K562 (cell line): ENCODE measurements around the gene ZDHHC17. TPM values are rescaled to one million over a fixed set of nuclear protein-coding genes. Genes with fewer than 3 reads are reported as not detected.

ENCODE experiments used
- CEBPB ChIP-seq: fragments of 450-650 bp; IDR thresholded peaks from 2 replicates; pipeline ENCODE4 v1.6.1; 2016; ENCODE audit warnings: missing genetic modification characterization, missing compliant biosample characterization
- CSDE1 ChIP-seq, 2 experiments: fragments of 450-650 bp; IDR thresholded peaks; 2 replicates each; pipeline ENCODE4 v1.6.1; 2016; ENCODE audit warnings: mild to moderate bottlenecking in 1 of 2
- FOXA1 ChIP-seq: fragments of 450-650 bp; IDR thresholded peaks from 2 replicates; pipeline ENCODE4 v1.6.1; 2016; ENCODE audit warnings: mild to moderate bottlenecking, borderline replicate concordance
- MEIS2 ChIP-seq: fragments of 450-650 bp; IDR thresholded peaks from 2 replicates; pipeline ENCODE4 v1.6.1; 2014; ENCODE audit warnings: mild to moderate bottlenecking; ENCODE audit not compliant: partially characterized antibody
- NFE2 ChIP-seq: IDR thresholded peaks from 2 replicates; pipeline ENCODE4 v1.6.1; 2014; ENCODE audit warnings: antibody characterized with exemption, low read depth
- RCOR1 ChIP-seq, 2 experiments: IDR thresholded peaks; 2 replicates each; pipeline ENCODE4 v1.6.1; 2012; ENCODE audit warnings: low read depth in 2 of 2, low read length in 2 of 2, borderline replicate concordance in 1 of 2, improper control_type of control experiment in 1 of 2
- RFX1 ChIP-seq: fragments of 450-650 bp; IDR thresholded peaks from 2 replicates; pipeline ENCODE4 v1.6.1; 2016; ENCODE audit warnings: mild to moderate bottlenecking, moderate library complexity
- SMARCA5 ChIP-seq: fragments of 450-650 bp; IDR thresholded peaks from 2 replicates; pipeline ENCODE4 v1.6.1; 2016
- TCF15 ChIP-seq: fragments of 250-450 bp; sonication (Bioruptor Pico); IDR thresholded peaks from 2 replicates; pipeline ENCODE4 v1.8.0; 2022; ENCODE audit warnings: moderate library complexity, mild to moderate bottlenecking, inconsistent platforms
- YY1 ChIP-seq, 3 experiments: IDR thresholded peaks; 2 replicates each; pipeline ENCODE4 v1.6.1; 2011; ENCODE audit warnings: low read length in 2 of 3, mild to moderate bottlenecking in 2 of 3, moderate library complexity in 2 of 3, borderline replicate concordance in 1 of 3, control low read depth in 1 of 3, low read depth in 1 of 3; ENCODE audit not compliant: insufficient read depth in 3 of 3, insufficient replicate concordance in 2 of 3, control insufficient read depth in 1 of 3, insufficient read length in 1 of 3; ENCODE audit errors: extremely low read depth in 1 of 3
- ZKSCAN1 ChIP-seq: fragments of 150-350 bp; IDR thresholded peaks from 2 replicates; pipeline ENCODE4 v1.6.1; 2016; ENCODE audit warnings: low read depth, low read length
- ZNF408 ChIP-seq: fragments of 250-450 bp; sonication (Bioruptor Pico); IDR thresholded peaks from 2 replicates; pipeline ENCODE4 v1.4.0; 2020; ENCODE audit warnings: low read depth, mild to moderate bottlenecking, moderate library complexity
- ZNF644 ChIP-seq: fragments of 200-800 bp; sonication (Bioruptor generic); IDR thresholded peaks from 2 replicates; pipeline ENCODE4 v1.6.1; 2016; ENCODE audit warnings: low read depth, missing genetic modification characterization, missing compliant biosample characterization
- polyA plus RNA-seq, 8 experiments: library from polyadenylated mRNA; depleted of rRNA in 4 of 8; stranded (reverse) in 5 of 8; unstranded in 3 of 8; fragments of >200 nt; fragmentation: Nextera tagmentation in 2 of 8; fragmentation: Illumina TruSeq in 1 of 8; extraction: Ambion mirVana in 2 of 8; extraction: Trizol in 1 of 8; gene quantifications; 2 replicates each; pipeline versions ENCODE4 v1.2.1 to v1.2.3, GENCODE V29; 2011 to 2014; ENCODE audit warnings: inconsistent platforms in 1 of 8, missing spikeins in 1 of 8
- total RNA-seq, 7 experiments: library from RNA; depleted of rRNA in 6 of 7; stranded (reverse); fragments of >200 nt in 6 of 7; fragmentation: Illumina TruSeq in 2 of 7; extraction: Trizol in 2 of 7; gene quantifications; 2 replicates each; pipeline versions ENCODE4 v1.2.1 to v1.2.3, GENCODE V29; 2011 to 2021; ENCODE audit warnings: low replicate concordance in 1 of 7
- TF ChIP-seq, protein P1 (sequence below): fragments of 450-650 bp; IDR thresholded peaks from 2 replicates; pipeline ENCODE4 v1.6.1; 2016; ENCODE audit warnings: mild to moderate bottlenecking
- TF ChIP-seq, protein P2 (sequence below): fragments of 250-450 bp; sonication (Bioruptor Pico); IDR thresholded peaks from 2 replicates; pipeline ENCODE4 v1.9.0; 2021; ENCODE audit warnings: mild to moderate bottlenecking
- TF ChIP-seq, protein P3 (sequence below): fragments of 250-450 bp; sonication (Bioruptor Pico); IDR thresholded peaks from 2 replicates; pipeline ENCODE4 v1.4.0; 2020
- TF ChIP-seq, protein P4 (sequence below): sonication (generic); formaldehyde crosslinking; IDR thresholded peaks from 2 replicates; pipeline ENCODE4 v1.8.0; 2022; ENCODE audit warnings: mild to moderate bottlenecking, missing genetic modification reagents, borderline replicate concordance
- TF ChIP-seq, protein P5 (sequence below): fragments of 450-650 bp; IDR thresholded peaks from 2 replicates; pipeline ENCODE4 v1.6.1; 2016

Gene ZDHHC17
- total and polyA plus RNA-seq, 9 of the 15 experiments (the other 6 are each of a cell fraction or from before 2014, with no cell fraction given), result 6.7 to 66.0 (median 27.5) TPM

GRCh38 chr12:76804435-76804976 is 40.6 kb downstream of the ZDHHC17 start (continued):
- TF ChIP-seq YY1 (IDR thresholded peaks at IDR 0.05; ENCODE audit: borderline replicate concordance in 1 of 3, control insufficient read depth in 1 of 3, extremely low read depth in 1 of 3, insufficient read depth in 3 of 3, insufficient read length in 1 of 3, insufficient replicate concordance in 2 of 3, low read depth in 1 of 3, low read length in 2 of 3) (no peak), CEBPB (tag) (peak; percentile 81), FOXA1 (no peak), ZNF644 (no peak), ZKSCAN1 (no peak), NFE2 (no peak), TCF15 (no peak), RCOR1 (IDR thresholded peaks at IDR 0.05; ENCODE audit: borderline replicate concordance in 1 of 2, low read depth in 2 of 2, low read length in 2 of 2) (no peak), CSDE1 (IDR thresholded peaks at IDR 0.05) (no peak), MEIS2 (peak; percentile 75), RFX1 (peak; percentile 25; the same call in 1 of the 2 replicates), SMARCA5 (no peak), ZNF408 (CRISPR knock-in tag) (no peak)
- TF ChIP-seq, protein P1, sequence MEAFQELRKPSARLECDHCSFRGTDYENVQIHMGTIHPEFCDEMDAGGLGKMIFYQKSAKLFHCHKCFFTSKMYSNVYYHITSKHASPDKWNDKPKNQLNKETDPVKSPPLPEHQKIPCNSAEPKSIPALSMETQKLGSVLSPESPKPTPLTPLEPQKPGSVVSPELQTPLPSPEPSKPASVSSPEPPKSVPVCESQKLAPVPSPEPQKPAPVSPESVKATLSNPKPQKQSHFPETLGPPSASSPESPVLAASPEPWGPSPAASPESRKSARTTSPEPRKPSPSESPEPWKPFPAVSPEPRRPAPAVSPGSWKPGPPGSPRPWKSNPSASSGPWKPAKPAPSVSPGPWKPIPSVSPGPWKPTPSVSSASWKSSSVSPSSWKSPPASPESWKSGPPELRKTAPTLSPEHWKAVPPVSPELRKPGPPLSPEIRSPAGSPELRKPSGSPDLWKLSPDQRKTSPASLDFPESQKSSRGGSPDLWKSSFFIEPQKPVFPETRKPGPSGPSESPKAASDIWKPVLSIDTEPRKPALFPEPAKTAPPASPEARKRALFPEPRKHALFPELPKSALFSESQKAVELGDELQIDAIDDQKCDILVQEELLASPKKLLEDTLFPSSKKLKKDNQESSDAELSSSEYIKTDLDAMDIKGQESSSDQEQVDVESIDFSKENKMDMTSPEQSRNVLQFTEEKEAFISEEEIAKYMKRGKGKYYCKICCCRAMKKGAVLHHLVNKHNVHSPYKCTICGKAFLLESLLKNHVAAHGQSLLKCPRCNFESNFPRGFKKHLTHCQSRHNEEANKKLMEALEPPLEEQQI, result 0 out of 2 replicates have a peak, but pooled peaks have one; percentile 14
- TF ChIP-seq, protein P2, sequence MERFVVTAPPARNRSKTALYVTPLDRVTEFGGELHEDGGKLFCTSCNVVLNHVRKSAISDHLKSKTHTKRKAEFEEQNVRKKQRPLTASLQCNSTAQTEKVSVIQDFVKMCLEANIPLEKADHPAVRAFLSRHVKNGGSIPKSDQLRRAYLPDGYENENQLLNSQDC (CRISPR knock-in tag), result no peak
- TF ChIP-seq, protein P3, sequence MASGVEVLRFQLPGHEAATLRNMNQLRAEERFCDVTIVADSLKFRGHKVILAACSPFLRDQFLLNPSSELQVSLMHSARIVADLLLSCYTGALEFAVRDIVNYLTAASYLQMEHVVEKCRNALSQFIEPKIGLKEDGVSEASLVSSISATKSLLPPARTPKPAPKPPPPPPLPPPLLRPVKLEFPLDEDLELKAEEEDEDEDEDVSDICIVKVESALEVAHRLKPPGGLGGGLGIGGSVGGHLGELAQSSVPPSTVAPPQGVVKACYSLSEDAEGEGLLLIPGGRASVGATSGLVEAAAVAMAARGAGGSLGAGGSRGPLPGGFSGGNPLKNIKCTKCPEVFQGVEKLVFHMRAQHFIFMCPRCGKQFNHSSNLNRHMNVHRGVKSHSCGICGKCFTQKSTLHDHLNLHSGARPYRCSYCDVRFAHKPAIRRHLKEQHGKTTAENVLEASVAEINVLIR (CRISPR knock-in tag), result no peak
- TF ChIP-seq, protein P4, sequence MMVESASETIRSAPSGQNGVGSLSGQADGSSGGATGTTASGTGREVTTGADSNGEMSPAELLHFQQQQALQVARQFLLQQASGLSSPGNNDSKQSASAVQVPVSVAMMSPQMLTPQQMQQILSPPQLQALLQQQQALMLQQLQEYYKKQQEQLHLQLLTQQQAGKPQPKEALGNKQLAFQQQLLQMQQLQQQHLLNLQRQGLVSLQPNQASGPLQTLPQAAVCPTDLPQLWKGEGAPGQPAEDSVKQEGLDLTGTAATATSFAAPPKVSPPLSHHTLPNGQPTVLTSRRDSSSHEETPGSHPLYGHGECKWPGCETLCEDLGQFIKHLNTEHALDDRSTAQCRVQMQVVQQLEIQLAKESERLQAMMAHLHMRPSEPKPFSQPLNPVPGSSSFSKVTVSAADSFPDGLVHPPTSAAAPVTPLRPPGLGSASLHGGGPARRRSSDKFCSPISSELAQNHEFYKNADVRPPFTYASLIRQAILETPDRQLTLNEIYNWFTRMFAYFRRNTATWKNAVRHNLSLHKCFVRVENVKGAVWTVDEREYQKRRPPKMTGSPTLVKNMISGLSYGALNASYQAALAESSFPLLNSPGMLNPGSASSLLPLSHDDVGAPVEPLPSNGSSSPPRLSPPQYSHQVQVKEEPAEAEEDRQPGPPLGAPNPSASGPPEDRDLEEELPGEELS (CRISPR knock-in tag), result no peak
- TF ChIP-seq, protein P5, sequence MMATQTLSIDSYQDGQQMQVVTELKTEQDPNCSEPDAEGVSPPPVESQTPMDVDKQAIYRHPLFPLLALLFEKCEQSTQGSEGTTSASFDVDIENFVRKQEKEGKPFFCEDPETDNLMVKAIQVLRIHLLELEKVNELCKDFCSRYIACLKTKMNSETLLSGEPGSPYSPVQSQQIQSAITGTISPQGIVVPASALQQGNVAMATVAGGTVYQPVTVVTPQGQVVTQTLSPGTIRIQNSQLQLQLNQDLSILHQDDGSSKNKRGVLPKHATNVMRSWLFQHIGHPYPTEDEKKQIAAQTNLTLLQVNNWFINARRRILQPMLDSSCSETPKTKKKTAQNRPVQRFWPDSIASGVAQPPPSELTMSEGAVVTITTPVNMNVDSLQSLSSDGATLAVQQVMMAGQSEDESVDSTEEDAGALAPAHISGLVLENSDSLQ, result peak; percentile 75
